Measurements from ENCODE around the gene DYNLRB1.

DNA sequence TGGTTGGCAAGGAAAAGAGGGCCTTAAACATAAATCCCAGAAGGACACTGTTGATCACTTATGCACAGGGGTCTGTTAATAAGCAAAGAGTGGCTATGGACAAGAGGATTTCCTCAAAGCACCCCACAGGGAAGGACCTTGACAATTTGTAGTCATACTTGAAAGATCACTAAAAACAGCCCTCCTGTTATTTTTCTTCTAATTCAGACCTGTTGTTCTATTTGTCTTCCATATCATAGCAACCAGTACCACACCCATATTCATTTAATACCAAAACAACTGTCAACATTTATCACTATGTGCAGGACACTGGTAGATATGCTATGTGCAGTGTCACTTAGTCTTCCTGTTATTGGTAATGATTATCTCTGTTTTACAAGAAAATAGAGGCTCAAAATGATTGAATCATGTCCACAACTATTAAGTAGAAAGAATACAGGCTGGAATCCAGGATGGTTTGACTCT, 3.2 kb upstream of the DYNLRB1 start:
- TF ChIP-seq, protein P1, sequence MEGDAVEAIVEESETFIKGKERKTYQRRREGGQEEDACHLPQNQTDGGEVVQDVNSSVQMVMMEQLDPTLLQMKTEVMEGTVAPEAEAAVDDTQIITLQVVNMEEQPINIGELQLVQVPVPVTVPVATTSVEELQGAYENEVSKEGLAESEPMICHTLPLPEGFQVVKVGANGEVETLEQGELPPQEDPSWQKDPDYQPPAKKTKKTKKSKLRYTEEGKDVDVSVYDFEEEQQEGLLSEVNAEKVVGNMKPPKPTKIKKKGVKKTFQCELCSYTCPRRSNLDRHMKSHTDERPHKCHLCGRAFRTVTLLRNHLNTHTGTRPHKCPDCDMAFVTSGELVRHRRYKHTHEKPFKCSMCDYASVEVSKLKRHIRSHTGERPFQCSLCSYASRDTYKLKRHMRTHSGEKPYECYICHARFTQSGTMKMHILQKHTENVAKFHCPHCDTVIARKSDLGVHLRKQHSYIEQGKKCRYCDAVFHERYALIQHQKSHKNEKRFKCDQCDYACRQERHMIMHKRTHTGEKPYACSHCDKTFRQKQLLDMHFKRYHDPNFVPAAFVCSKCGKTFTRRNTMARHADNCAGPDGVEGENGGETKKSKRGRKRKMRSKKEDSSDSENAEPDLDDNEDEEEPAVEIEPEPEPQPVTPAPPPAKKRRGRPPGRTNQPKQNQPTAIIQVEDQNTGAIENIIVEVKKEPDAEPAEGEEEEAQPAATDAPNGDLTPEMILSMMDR (conservative IDR thresholded peaks at IDR 0.05; ENCODE audit: low read depth, low read length): no peak
- TF ChIP-seq EZH2 (IDR thresholded peaks at IDR 0.05; ENCODE audit: borderline replicate concordance, low read depth, low read length, poor library complexity, severe bottlenecking): no peak

All from A673 (cell line).